ENCODE data around the gene RIMBP2. TPM values are rescaled to one million over a fixed set of nuclear protein-coding genes. Genes with fewer than 3 reads are reported as not detected.

The RIMBP2 gene
- polyA plus RNA-seq, 1 donor (not counting 4 experiments of a cell fraction or from before 2014, with no cell fraction given), result 0.16 TPM

- Histone ChIP-seq H4K20me1 (ENCODE audit: control insufficient read depth, extremely low read depth, insufficient read depth, low read length) (no peaks in the 10 kb centered on the region), H2AFZ (ENCODE audit: control insufficient read depth, low read length) (no peak overlapping the region), H3K4me3 (ENCODE audit: control insufficient read depth in 2 of 3, extremely low read depth in 1 of 3, insufficient read depth in 2 of 3, low read depth in 1 of 3, low read length in 3 of 3) (no peak overlapping the region), H3K27me3 (ENCODE audit: control insufficient read depth, extremely low read depth, insufficient read depth, low read length) (no peaks in the 10 kb centered on the region), H3K4me1 (ENCODE audit: control insufficient read depth, extremely low read depth, insufficient read depth, low read length) (no peaks in the 10 kb centered on the region), H3K4me2 (ENCODE audit: control insufficient read depth, extremely low read depth, insufficient read depth, low read depth, low read length) (no peak overlapping the region), H3K27ac (ENCODE audit: control insufficient read depth, insufficient read depth, low read length) (no peak overlapping the region), H3K9me3 (ENCODE audit: control insufficient read depth, low read depth, low read length) (peaks cover 10% of the 10 kb centered on the region), H3K9ac (ENCODE audit: control insufficient read depth, extremely low read depth, insufficient read depth, low read length) (no peak overlapping the region), H3K36me3 (ENCODE audit: control insufficient read depth in 2 of 2, extremely low read depth in 1 of 2, insufficient read depth in 2 of 2, low read length in 2 of 2) (no peaks in the 10 kb centered on the region), H3K79me2 (ENCODE audit: control insufficient read depth, insufficient read depth, low read length) (no peaks in the 10 kb centered on the region), H3K9me1 (ENCODE audit: control insufficient read depth, extremely low read depth, insufficient read depth, low read length) (no peaks in the 10 kb centered on the region)
- TF ChIP-seq EZH2 (IDR thresholded peaks at IDR 0.05; ENCODE audit: low read length) (no peak), CTCF (optimal IDR thresholded peaks at IDR 0.05 in 1 of 3, IDR thresholded peaks at IDR 0.05 in 1 of 3, conservative IDR thresholded peaks at IDR 0.05 in 1 of 3; ENCODE audit: extremely low read depth in 1 of 3, insufficient read depth in 2 of 3, low read length in 3 of 3) (no peak)
- dilution Hi-C loops (cut with MboI; ENCODE audit: extremely low pct_ligation_motif_present, low sequenced_read_pairs), result no loop called here
- FAIRE-seq (no peak), DNase-seq (ENCODE audit: low read depth, low spot score) (no peak)
Observed at GRCh38 chr12:130514149-130514551, 201.9 kb downstream of the RIMBP2 start.

- H3K9me1 ChIP-seq (ENCODE audit: control insufficient read depth, extremely low read depth, insufficient read depth, low read length), result no peaks in the 10 kb centered on the region
- H3K79me2 ChIP-seq (ENCODE audit: control insufficient read depth, insufficient read depth, low read length), result no peaks in the 10 kb centered on the region
- H2AFZ ChIP-seq (ENCODE audit: control insufficient read depth, low read length), result no peak overlapping the region
- TF ChIP-seq EZH2 (IDR thresholded peaks at IDR 0.05; ENCODE audit: low read length) (no peak), CTCF (optimal IDR thresholded peaks at IDR 0.05 in 1 of 3, IDR thresholded peaks at IDR 0.05 in 1 of 3, conservative IDR thresholded peaks at IDR 0.05 in 1 of 3; ENCODE audit: extremely low read depth in 1 of 3, insufficient read depth in 2 of 3, low read length in 3 of 3) (no peak)
- FAIRE-seq (no peak), DNase-seq (ENCODE audit: low read depth, low spot score) (no peak)
- no peak overlapping the region for H3K4me3 ChIP-seq (ENCODE audit: control insufficient read depth in 2 of 3, extremely low read depth in 1 of 3, insufficient read depth in 2 of 3, low read depth in 1 of 3, low read length in 3 of 3)
- H3K9me3 ChIP-seq (ENCODE audit: control insufficient read depth, low read depth, low read length), result peaks cover 10% of the 10 kb centered on the region
- dilution Hi-C loops (cut with MboI; ENCODE audit: extremely low pct_ligation_motif_present, low sequenced_read_pairs), result no loop called here
- H3K9ac ChIP-seq (ENCODE audit: control insufficient read depth, extremely low read depth, insufficient read depth, low read length), result no peak overlapping the region
- H3K4me1 ChIP-seq (ENCODE audit: control insufficient read depth, extremely low read depth, insufficient read depth, low read length), result no peaks in the 10 kb centered on the region
- H3K27me3 ChIP-seq (ENCODE audit: control insufficient read depth, extremely low read depth, insufficient read depth, low read length), result no peaks in the 10 kb centered on the region
- no peak overlapping the region for H3K27ac ChIP-seq (ENCODE audit: control insufficient read depth, insufficient read depth, low read length)
- no peaks in the 10 kb centered on the region for H4K20me1 ChIP-seq (ENCODE audit: control insufficient read depth, extremely low read depth, insufficient read depth, low read length)
- no peak overlapping the region for H3K4me2 ChIP-seq (ENCODE audit: control insufficient read depth, extremely low read depth, insufficient read depth, low read depth, low read length)
- no peaks in the 10 kb centered on the region for H3K36me3 ChIP-seq (ENCODE audit: control insufficient read depth in 2 of 2, extremely low read depth in 1 of 2, insufficient read depth in 2 of 2, low read length in 2 of 2)
Observed at GRCh38 chr12:130513556-130513955, 202.5 kb downstream of the RIMBP2 start.
